IPS-15b (cell line): Measurements from ENCODE around the gene FSD1.
"Not testable (repeated sequence)": the region's sequence is repeated elsewhere in the genome, so short reads cannot be mapped to it uniquely, and the experiment has no call there.

Source experiments
- H3K27me3 ChIP-seq: one replicate; pipeline ENCODE4 v1.6.1; 2013; ENCODE audit warnings: low read length; ENCODE audit not compliant: control insufficient read depth, insufficient read depth
- H3K36me3 ChIP-seq: one replicate; pipeline ENCODE4 v1.6.1; 2013; ENCODE audit warnings: low read length; ENCODE audit not compliant: control insufficient read depth, insufficient read depth
- H3K4me1 ChIP-seq: one replicate; pipeline ENCODE4 v1.6.1; 2013; ENCODE audit warnings: mild to moderate bottlenecking, low read length; ENCODE audit not compliant: control insufficient read depth, insufficient read depth
- H3K4me3 ChIP-seq: one replicate; pipeline ENCODE4 v1.5.1; 2013; ENCODE audit warnings: low read depth, low read length
- H3K9ac ChIP-seq: one replicate; pipeline ENCODE4 v1.6.1; 2013; ENCODE audit warnings: low read depth, mild to moderate bottlenecking, low read length
- H3K9me3 ChIP-seq: one replicate; pipeline ENCODE4 v1.6.1; 2013; ENCODE audit warnings: mild to moderate bottlenecking, low read length; ENCODE audit not compliant: control insufficient read depth, insufficient read depth

The FSD1 gene

DNA sequence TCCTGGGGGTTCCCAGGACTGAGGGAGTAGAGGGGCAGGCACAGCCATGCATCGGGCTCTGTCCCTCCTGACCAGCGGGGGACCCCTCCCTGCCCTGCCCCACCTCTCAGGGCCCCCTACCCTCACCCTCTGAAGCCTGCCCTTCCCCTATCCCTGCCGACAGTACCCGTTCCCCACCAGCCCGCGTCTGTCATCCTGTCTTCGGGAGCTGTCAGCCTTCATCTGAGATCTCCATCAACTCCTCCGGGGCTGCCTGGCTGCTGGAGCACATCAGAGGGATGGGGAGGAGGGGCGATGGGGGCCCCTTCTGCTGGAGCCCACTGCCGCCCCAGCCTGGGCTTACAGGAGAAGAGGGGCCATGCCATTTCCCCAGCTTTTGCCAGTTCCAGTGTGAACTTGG lies 31.5 kb upstream of the FSD1 start:
- Histone ChIP-seq H3K4me3 (no peak overlapping the region), H3K36me3 (peaks cover 9% of the 10 kb centered on the region), H3K27me3 (peaks cover under 1% of the 10 kb centered on the region), H3K9ac (no peak overlapping the region), H3K9me3 (no peaks in the 10 kb centered on the region), H3K4me1 (no peaks in the 10 kb centered on the region)

DNA sequence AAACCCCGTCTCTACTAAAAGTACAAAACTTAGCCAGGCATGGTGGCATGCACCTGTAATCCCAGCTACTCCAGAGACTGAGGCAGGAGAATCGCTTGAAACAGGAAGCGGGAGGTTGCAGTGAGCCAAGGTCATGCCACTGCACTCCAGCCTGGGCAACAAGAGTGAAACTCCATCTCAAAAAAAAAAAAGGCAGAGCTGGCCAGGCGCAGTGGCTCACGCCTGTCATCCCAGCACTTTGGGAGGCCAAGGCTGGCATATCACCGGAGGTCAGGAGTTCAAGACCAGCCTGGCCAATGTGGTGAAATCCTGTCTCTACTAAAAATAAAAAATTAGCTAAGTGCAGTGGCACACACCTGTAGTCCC lies 30.1 kb upstream of the FSD1 start:
- H3K9me3 ChIP-seq, H3K36me3 ChIP-seq, H3K4me3 ChIP-seq, H3K9ac ChIP-seq, H3K4me1 ChIP-seq, H3K27me3 ChIP-seq: not testable (repeated sequence)

DNA sequence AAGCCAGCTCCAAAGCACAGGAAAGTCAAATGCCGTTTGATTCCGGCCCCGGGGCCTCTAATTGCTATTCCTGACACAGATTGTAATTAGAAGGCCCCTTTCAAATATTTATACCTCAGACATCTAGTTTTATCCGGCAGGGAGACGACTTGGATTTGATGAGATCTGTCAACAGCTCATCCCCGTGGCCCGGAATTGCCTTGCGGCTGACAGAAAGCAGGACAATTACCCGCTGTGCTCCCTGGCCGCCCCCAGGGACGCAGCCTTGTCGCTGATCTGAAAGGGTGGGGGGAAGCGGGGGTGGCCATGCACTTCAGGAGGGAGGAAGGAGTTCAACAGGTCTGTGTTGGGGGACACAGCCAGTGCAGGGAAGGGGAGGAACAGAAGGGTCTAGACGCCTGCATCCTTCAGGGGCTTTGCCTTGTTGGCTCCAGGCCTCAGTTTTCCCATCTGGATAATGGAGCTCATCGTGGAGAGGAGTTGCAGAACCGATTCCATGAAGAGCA lies 27.2 kb upstream of the FSD1 start:
- Histone ChIP-seq H3K36me3 (no peaks in the 10 kb centered on the region), H3K9me3 (no peaks in the 10 kb centered on the region), H3K27me3 (peaks cover 19% of the 10 kb centered on the region), H3K4me3 (no peak overlapping the region), H3K4me1 (no peaks in the 10 kb centered on the region), H3K9ac (no peak overlapping the region)

DNA sequence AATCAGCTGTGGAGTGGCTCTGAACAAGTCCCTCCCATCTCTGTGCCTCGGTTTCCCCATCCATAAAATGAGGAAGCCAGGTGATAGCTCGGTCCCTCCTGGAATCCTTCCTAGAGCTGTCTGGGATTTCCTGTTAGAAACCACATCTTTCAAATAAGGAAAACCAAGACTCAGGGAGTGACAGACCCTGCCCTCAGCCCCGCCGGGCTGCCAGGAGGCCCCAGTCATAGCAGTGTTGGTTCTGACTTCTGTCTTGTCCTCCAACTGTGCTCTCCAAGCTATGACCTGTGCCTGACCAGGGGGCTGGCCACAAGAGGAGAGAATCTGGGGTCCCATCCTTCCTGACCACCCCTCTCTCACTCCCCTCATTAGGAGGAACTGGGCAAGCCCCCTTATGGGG lies 26.4 kb upstream of the FSD1 start:
- Histone ChIP-seq H3K36me3 (no peaks in the 10 kb centered on the region), H3K9me3 (no peaks in the 10 kb centered on the region), H3K27me3 (peaks cover 19% of the 10 kb centered on the region), H3K4me3 (no peak overlapping the region), H3K9ac (no peak overlapping the region), H3K4me1 (no peaks in the 10 kb centered on the region)

DNA sequence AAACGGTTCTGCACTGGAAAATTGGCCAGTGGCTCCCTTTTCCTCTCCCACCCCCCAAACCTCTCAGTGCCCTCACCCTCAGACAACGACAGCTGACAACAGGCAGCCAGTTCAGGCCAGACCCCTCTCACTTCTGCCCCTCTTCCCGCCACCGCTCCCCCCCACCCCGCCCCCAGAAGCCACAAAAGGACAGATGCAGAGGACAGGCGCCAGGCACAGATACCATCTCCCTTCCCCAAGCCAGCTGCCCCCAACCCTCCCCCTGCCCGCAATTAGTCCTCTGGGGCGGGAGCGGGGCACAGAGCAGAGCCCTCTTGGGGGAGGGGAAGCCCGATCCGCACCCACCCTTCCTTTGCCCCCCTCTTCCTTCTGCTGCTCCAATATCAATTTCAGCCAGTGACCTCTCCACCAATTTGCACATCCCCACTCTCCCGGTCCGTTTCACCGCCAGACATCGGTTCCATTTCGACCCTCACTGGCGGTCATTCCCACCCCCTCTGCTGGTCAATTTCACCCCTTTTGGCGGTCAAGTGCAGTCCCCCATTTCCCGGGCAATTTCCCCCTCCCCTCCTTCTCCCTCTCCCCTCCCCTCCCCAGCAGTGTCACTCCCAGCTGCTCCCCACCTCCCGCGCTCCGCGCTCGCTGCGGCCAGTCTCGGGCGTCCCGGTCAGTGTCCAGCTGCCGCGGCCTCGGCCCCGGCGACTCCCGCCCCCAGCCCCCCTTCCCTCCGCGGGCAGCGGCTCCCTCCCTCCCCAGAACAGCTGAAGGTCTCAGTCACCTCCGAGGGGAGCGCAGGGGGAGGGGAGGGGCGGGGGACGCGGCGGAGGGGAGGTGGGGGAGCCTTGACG lies 25.8 kb upstream of the FSD1 start, which contains the start of gene SHD:
Gene SHD, plus strand, starts transcription at position 848 of the 848 bp plus-strand sequence. CDS start 798 bp downstream, outside the sequence.
- no peaks in the 10 kb centered on the region for H3K36me3 ChIP-seq
- H3K9me3 ChIP-seq = no peaks in the 10 kb centered on the region
- no peaks in the 10 kb centered on the region for H3K4me1 ChIP-seq
- peaks cover 21% of the 10 kb centered on the region for H3K27me3 ChIP-seq
- H3K9ac ChIP-seq = peak within 1 kb of the TSS; percentile 60
- H3K4me3 ChIP-seq = peak within 1 kb of the TSS; percentile 68

DNA sequence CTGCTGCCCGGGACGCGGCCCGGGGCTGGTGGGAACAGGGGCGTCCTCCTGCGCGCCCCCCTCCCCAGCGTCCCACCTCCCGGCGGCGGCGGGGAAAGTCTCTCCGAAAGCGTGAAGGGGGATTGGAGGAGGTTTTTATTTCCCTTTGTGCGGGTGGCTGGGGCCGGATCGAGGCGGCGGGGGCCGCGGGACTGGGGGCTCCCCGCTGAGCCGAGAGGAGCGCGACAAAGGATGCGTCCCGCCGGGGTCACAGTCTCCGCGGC lies 25.2 kb upstream of the FSD1 start:
- Histone ChIP-seq H3K4me1 (no peaks in the 10 kb centered on the region), H3K9me3 (no peaks in the 10 kb centered on the region), H3K36me3 (no peaks in the 10 kb centered on the region), H3K9ac (peak overlapping the region; percentile 60), H3K27me3 (peaks cover 21% of the 10 kb centered on the region), H3K4me3 (peak overlapping the region; percentile 68)

DNA sequence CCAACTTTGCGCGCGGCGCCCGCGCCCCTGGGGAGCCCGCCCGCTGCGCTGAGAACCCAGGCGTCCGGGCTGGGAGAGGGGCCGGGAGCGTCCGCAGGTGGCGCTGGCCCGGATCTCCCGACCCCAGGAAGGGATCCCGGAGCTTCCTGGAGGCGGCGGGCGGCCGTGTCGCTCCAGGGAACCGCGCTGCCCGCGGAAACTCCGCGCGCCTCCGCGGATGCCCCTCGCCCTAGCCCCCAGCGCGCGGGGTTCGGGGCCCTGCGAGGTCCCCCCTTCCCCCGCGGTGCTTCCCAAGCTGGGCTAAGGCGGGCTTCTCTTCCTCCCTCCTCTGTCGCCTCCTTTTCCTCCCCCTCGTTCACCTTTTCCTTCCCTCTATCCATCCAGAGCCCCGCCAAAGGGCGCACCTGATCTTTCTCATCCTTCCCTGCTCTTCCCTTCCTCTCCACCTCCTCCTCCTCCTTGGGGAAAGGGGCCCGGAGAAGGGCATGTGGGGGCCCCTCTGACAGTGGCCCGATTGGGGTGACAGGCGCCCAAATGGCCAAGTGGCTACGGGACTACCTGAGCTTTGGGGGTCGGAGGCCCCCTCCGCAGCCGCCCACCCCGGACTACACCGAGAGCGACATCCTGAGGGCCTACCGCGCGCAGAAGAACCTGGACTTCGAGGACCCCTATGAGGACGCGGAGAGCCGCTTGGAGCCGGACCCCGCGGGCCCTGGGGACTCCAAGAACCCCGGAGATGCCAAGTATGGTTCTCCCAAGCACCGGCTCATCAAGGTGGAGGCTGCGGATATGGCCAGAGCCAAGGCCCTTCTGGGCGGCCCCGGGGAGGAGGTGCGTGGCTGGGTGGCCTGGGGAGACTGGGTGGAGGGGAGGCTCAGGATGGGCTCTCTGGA lies 24.6 kb upstream of the FSD1 start:
- peaks cover 21% of the 10 kb centered on the region for H3K27me3 ChIP-seq
- H3K4me1 ChIP-seq = no peaks in the 10 kb centered on the region
- H3K4me3 ChIP-seq = peak overlapping the region; percentile 68
- H3K9me3 ChIP-seq = no peaks in the 10 kb centered on the region
- peak overlapping the region; percentile 60 for H3K9ac ChIP-seq
- H3K36me3 ChIP-seq = no peaks in the 10 kb centered on the region

DNA sequence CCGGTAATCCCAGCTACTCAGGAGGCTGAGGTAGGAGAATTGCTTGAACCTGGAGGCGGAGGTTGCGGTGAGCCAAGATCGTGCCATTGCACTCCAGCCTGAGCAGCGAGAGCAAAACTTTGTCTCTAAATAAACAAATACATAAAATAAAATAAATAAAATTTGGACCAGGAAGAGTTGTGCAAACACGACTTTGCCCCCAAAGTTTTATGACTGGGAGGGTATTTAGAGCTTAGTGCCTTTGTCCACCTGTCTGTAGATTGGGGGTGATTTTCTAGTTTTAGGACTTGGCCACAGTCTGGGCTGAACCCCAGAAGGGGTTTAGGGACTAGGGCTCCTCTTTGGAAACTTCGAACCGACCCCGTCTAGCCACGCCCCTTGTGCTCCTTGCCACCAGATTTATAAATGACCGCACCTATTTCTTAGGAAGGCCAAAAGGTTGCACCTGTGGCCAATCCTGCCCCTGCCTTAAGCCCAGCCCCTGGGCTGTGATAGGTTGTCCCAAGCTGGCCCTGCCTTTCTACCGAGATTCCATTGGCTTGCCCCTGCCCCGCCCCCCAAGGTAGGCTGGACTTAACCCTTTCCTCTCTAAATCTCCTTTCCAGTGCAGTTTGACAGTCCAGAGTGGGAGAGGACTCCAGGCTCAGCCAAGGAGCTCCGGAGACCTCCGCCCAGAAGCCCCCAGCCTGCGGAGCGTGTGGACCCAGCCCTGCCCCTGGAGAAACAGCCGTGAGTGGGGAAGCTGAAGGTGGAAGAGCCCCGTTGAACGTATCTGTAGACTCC lies 20.0 kb upstream of the FSD1 start:
- peak overlapping the region; percentile 48 for H3K4me3 ChIP-seq
- no peaks in the 10 kb centered on the region for H3K4me1 ChIP-seq
- no peaks in the 10 kb centered on the region for H3K9me3 ChIP-seq
- H3K36me3 ChIP-seq = no peaks in the 10 kb centered on the region
- peaks cover 18% of the 10 kb centered on the region for H3K27me3 ChIP-seq
- H3K9ac ChIP-seq = no peak overlapping the region

DNA sequence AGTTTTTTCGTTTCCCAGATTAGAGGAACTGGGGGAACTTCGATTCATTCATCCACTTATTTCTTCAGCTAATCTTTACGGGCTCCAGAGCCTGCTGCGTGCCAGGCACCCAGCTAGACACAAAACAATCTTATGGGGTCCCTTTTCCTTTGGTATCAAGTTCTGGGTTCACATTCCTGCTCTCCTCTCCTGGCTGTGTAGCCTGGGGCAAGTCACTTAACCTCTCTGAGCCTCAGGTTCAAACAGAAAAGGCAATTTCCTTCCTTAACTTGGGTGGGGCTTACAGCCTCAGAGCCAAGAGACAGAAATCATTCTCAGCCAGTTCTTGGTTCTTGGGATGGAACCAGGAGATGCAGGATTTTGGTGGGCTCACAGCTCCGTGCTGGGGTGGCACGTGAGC lies 19.4 kb upstream of the FSD1 start:
- peak overlapping the region; percentile 27 for H3K4me3 ChIP-seq
- H3K36me3 ChIP-seq = no peaks in the 10 kb centered on the region
- H3K9ac ChIP-seq = no peak overlapping the region
- H3K9me3 ChIP-seq = no peaks in the 10 kb centered on the region
- peaks cover 18% of the 10 kb centered on the region for H3K27me3 ChIP-seq
- no peaks in the 10 kb centered on the region for H3K4me1 ChIP-seq

DNA sequence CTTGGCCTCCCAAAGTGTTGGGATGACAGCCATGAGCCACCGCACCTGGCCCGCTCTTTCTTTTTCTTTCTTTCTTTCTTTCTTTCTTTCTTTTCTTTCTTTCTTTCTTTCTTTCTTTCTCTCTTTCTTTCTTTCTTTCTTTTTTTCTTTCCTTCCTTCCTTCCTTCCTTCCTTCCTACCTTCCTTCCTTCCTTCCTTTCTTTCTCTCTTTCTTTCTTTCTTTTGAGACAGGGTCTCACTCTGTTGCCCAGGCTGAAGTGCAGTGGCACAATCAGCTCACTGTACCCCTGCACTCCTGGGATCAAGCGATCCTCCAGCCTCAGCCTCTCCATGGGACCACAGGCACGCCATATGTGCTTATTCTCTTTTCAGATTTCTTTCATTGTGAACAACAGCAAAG lies 18.3 kb upstream of the FSD1 start:
- H3K27me3 ChIP-seq, H3K36me3 ChIP-seq, H3K9ac ChIP-seq: not testable (repeated sequence)

DNA sequence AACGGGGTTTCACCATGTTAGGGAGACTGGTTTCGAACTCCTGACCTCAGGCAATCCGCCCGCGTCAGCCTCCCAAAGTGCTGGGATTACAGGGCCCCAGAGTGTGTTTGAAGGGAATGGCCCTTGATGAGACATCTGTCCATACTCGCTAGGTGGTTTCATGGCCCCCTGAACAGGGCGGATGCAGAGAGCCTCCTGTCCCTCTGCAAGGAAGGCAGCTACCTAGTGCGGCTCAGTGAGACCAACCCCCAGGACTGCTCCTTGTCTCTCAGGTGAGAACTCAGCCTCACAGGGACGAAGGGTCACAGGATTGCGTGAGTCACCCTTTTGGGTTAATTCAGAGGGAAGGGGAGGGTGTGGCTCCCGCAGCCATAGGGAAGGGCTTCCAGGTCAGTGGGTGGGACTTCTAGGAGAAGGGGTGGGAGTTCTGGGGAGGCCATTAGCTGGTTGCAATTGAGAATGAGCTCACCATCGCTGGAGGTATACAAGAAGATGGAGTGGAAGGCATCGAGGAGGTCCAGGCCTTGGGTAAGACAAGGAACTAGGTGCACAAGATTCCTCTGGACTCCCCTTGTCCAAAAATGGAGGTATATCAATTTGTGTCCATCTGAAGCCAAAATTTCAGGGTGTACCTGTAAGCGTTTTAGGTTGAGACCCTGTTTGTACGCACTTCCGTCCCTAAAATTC lies 16.2 kb upstream of the FSD1 start:
- no peak overlapping the region for H3K9ac ChIP-seq
- no peak overlapping the region for H3K4me3 ChIP-seq
- no peaks in the 10 kb centered on the region for H3K9me3 ChIP-seq
- H3K36me3 ChIP-seq = no peaks in the 10 kb centered on the region
- H3K4me1 ChIP-seq = no peaks in the 10 kb centered on the region
- no peaks in the 10 kb centered on the region for H3K27me3 ChIP-seq

More for the DNA sequence above, 18.3 kb upstream of the FSD1 start:
- not testable (repeated sequence) for H3K4me3 ChIP-seq, H3K9me3 ChIP-seq, H3K4me1 ChIP-seq
